HG02870 (cell line): ENCODE measurements around the gene CCL8.

Source experiments
- ATAC-seq: cut with Tn5 transposase; IDR thresholded peaks from one replicate; pipeline ENCODE4 v1.9.1; 2021; ENCODE audit warnings: mild to moderate bottlenecking, moderate library complexity; ENCODE audit not compliant: unreplicated experiment

CCL8 gene

DNA sequence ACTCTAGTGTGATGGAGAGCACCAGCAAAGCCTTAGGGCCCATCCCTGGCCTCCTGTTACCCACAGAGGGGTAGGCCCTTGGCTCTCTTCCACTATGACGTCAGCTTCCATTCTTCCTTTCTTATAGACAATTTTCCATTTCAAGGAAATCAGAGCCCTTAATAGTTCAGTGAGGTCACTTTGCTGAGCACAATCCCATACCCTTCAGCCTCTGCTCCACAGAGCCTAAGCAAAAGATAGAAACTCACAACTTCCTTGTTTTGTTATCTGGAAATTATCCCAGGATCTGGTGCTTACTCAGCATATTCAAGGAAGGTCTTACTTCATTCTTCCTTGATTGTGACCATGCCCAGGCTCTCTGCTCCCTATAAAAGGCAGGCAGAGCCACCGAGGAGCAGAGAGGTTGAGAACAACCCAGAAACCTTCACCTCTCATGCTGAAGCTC, at the start of gene CCL8:
Gene CCL8 (plus strand): TSS at position 397 of the 445 bp plus-strand sequence. CDS start 67 bp downstream, outside the sequence.
- no peak for ATAC-seq

DNA sequence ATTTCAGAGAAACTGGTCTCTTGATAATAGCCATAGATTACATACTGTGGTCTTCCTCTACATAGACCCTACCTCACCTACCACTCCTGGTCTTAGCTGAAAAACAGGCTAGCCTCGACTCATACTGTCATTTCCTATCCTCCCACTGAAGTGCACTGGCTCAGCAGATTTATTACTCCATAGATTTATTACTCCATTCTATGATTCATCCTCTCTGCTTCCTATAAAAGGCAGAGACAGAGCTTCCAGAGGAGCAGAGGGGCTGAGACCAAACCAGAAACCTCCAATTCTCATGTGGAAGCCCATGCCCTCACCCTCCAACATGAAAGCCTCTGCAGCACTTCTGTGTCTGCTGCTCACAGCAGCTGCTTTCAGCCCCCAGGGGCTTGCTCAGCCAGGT, 49.3 kb upstream of the CCL8 start, which contains the start of gene CCL7:
Gene CCL7 (plus strand): TSS at position 253 of the 400 bp plus-strand sequence. CDS start 70 bp downstream, at position 323.
- ATAC-seq = no peak

DNA sequence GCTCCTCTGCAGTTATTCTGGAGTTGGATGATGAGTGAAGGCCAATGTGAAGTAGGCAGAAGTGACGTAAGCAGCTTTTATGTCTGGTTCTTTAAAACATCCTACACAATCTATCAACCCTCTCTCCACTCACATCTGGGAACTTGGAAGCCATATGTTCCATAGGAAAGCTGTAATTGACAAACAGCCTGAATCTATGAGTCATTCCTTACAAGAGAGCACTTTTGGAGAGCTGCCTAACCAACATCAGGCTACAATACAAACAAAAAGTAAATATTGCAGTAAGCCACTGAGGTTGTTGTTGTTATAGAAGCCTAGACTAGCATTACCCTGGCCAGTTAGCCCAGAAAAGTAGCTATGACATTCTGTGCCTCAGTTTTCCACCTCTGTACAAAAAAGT, 43.4 kb upstream of the CCL8 start:
- ATAC-seq = no peak

DNA sequence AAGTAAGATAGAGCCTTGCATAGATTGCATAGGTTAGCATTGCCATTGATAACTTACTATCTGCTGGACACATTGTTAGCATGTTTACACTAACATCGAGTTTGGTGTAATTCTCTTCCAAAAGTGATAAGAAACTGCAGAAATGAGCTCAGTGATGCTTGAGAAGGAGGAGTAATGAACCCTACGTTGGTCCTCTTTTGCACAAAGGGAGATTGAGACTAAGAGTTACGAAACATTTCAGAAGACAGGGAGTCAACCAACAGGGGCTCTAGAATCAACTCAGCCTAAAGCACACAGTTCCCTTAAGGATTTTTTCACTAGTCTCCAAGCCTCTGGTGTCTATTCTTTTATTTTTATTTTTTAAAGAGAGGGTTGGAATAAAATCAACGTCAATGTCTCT, 42.4 kb upstream of the CCL8 start:
- no peak for ATAC-seq

DNA sequence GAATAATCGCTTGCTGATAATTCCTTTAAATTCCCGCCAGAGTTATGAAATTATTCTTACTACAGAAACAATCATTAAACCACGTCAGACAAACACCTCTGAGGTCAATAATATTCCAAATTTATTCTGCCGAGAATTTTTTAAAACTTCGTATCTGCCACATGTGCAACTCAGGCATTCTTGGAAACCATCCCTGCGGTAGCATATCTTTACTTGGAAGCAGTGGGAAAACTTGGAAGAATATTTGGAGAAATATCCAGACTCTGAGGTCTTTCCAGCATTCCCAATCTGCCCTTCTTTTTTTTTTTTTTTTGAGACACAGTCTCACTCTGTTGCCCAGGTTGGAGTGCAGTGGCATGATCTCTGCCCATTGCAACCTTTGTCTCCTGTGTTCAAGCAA, 35.7 kb upstream of the CCL8 start:
- ATAC-seq = no peak

DNA sequence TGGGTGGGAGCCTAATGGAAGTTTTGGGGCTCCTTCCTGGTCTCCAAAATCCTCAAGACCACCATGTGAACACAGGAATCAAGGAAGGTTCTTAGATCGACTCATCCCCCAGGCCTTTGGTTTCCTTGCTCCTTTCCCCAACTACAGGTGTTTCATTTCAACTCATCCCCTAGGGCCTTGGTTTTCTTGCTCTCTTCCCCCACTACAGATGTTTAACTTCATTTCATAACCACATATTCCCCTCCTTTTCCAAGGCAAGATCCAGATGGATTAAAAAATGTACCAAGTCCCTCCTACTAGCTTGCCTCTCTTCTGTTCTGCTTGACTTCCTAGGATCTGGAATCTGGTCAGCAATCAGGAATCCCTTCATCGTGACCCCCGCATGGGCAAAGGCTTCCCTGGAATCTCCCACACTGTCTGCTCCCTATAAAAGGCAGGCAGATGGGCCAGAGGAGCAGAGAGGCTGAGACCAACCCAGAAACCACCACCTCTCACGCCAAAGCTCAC, 33.9 kb upstream of the CCL8 start, which contains the start of gene CCL11:
Gene CCL11 (plus strand): TSS at position 457 of the 507 bp plus-strand sequence. CDS start 67 bp downstream, outside the sequence.
- no peak for ATAC-seq

DNA sequence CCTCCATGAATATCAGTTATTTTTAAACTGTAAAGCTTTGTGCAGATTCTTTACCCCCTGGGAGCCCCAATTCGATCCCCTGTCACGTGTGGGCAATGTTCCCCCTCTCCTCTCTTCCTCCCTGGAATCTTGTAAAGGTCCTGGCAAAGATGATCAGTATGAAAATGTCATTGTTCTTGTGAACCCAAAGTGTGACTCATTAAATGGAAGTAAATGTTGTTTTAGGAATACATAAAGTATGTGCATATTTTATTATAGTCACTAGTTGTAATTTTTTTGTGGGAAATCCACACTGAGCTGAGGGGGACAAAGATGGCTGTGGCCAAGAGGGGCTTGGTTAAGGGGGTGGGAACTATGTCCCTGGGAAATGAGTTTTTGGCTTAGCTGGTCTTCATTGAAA, 31.4 kb upstream of the CCL8 start:
- no peak for ATAC-seq

DNA sequence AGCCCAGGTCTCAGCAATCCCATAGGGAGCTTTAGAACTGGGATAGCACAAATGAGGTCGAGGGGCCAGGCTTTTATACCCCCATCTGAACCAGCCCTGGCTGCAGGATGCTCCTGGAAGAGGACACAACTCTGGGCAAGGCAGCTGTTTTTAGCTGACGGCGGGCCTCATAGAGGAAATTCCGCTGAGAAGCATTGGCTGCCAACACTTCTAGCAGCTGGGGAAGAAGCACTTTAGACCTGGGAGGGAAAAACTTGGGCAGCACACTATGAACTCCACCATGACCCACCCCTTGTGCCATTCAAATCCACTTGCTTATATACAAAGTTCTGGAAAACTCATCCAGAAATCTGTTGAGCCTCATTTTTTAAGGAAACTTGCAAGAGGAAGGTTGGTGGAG, 28.6 kb upstream of the CCL8 start:
- no peak for ATAC-seq

DNA sequence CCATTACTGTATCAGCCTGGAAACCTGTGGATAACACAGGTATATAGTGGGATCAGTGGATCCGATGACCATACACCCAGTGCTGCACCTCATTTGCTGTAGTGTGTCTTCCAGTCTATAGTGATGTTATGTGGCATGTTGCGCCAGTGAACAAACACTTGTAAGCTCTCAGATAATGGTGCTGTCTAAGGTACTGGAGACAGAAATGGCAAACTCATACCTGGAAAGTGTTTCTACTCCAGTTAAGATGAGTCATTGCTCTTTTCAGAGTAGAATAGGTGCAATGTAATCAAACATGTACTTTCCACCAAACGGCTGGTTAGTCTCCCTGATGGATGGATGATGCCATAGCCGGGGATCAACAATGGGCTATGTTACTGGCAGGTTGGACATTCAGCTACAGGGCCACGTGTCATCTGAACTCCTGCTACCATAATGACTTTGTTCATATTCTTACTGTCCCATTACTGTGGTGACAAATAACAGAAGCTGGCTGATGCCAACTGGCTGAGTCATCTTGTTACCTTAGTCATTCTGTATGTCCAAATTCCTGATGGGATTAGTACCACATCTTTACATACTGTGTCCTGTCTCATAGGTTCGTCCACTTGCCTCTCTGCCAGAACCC, 27.4 kb upstream of the CCL8 start:
- ATAC-seq = no peak

DNA sequence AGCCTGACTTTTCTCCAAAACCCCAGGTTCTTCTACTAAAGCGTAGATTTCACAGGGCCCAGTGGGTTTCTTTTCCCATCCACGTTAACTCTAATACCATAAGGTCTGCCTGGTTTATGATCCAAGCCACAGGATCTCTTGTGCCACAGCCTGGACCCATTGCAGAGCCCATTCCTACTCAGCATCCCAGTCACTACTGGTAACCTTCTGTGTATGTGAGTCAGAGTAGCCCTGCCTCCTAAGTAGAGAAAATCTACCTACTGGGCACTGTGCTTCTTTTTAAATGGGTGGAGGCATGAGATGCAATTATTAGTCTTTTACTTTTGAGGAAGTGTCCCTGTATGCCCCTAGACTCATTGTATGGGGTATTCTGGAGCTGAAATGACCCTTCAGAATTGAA, 20.2 kb upstream of the CCL8 start:
- no peak for ATAC-seq

DNA sequence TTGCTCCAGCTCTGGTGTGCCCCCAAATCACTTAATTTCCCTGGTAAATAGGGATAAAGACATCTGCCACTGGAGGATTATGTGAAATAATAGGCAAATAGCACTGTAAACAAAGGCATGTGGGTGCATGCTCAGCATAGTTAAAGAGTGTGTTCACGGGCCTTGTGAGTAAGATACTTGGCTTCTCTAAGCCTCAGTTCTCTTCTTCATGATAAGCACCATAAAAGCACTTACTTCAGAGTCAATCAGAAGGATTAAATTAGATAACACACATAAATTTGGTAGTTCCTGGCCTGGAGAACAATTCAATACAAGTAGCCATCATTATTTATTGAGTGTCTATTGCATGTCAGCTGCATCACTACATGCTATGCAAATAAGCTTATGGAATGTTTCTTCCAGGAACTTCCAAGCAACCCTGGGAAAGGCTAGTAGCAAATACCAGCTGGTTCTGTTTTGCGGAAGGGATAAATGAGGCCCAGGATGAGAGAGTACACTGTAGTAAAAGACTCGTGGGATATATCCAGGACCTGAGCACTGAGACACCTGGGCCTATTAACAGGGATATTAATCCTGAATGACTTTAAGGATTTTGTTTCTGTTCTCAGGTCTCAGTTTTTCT, 19.2 kb upstream of the CCL8 start:
- ATAC-seq = no peak

DNA sequence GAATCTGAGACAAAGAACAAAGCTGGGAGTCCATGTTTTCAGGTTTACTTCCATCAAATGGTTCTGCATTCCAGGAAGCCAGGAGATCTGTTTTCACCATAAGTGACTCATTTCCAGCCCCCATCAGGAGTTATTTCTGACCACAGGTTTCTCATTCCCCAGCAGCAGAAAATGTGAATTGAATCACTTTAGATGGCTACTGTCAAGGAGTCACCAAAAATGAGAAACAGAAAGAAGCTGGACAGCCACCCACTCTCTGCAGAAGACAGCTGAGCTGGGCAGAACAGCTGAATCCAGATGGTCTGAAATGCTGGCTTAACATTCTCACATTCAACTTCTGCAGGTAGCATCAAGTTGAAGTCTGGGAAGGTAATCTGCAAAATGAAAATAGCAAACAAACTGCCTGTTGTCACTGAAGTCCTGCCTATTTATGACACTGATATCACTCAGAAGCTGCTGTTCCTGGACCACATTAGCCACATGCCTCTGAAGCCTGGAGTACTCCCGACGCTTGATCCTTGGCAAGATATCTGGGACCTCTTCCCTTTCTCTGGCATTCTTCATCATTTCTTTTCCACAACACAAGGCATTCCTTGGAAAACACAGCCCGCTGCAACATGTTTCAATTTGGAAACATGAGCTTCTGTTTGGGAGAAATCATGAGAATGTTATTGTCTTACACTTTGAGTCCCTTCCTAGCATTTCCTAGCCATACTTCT, 18.4 kb upstream of the CCL8 start:
- ATAC-seq = no peak

DNA sequence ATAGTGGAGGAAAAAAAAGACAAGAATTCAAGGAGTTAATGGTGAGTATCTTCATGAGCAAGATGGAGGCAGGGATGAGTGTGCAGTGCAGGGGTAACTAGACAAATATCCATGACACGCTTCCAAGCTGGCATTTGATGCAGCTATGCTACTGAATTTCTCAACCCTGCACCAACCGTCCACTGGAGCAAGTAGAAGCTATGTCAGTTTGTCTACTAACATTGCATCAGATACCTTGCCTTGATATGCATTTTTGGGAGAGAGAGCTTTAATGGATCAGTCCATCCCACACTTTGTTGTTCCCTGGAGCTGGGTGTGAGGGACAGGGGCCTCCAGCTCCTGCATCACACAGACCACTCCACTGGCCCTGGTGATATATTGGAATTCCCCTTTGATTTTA, 17.2 kb upstream of the CCL8 start:
- no peak for ATAC-seq

DNA sequence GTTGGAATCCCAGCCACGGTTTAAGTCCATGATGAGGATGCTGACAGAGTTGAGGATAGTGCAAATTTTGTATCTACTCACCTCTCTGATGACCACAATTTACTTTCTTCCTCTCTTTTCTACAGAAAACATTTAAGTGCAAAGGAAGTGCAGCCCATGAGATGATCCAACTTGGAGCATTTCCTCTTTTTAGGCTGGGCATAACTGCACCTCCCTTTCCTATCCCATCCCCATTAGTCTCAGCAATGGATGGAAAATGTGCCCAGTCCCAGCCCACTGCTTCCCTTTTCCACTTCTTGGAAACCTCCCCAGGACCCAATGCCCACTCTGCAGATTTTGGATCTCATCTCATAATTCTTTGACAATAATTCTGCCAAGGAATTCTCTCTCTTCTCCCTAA, 16.6 kb upstream of the CCL8 start:
- ATAC-seq = no peak

DNA sequence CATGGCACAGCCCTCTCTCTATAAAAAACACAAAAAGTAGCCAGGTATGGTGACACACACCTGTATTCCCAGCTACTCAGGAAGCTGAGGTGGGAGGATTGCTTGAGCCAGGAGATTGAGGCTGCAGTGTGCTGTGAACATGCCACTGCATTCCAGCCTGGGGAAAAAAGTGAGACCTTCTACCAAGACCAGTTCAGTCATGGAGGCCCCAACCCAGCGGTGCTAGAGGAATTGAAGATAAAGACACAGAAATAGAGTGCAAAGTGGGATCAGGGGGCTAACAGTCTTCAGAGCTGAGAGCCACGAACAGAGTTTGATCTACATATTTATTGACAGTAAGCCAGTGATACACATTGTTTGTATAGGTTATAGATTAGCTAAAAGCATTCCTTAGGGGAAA, 15.6 kb upstream of the CCL8 start:
- ATAC-seq = no peak

DNA sequence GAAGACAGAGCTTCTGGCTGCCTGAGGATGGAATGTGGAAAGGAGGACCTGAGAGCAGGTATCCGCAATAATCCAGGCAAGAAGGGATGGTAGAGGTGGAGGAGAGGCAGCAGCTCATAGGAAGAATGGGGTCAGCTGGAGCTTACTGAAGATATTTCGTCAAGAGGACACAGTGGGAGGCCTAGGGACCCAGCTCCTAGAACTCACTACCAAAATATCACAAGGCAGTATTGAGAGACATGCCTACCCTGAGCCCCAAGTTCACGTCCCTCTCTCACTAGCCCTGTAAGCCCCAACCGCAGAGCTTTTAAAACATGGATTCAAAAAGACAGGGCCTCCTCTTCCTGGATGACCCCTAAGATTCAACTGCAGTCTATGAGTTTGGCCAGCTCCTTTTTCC, 14.2 kb upstream of the CCL8 start:
- ATAC-seq = no peak

DNA sequence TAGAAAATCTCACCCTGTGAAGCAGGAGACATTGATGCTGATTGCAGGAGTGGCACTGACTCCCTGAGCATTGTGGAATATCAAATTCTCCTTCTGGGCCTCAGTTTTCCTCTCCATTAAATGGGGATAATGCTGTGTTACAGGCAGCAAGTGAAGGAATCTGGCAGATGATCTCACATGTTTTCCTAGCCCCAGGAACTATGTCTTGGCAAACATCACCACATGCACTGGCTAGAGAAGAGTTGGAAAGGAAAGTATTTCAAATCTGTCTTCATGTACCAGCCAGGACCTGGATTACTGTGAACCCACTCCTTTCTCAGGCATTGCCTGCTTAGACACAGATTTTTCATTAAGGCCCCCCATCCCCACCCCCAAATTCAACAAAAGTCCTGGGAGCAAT, 13.6 kb upstream of the CCL8 start:
- ATAC-seq = no peak

DNA sequence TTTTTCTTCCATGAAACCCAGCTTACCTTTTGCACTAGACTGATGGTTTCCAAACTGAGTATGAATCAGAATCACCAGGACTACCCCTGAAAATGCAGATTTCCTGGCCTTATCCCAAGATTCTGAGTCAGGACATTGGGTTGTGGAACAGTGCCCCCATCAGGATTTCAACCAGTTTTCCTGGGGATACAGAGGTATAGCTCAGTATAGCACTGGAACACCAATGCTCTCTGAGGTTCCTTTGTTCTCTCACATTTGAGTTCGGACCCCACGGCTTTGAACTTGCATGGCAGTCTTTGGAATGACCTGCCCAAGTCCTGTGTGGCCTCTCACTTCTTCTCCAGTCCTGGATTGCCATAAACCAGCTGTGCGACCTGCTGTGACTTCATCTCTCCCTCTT, 12.8 kb upstream of the CCL8 start:
- ATAC-seq = no peak

DNA sequence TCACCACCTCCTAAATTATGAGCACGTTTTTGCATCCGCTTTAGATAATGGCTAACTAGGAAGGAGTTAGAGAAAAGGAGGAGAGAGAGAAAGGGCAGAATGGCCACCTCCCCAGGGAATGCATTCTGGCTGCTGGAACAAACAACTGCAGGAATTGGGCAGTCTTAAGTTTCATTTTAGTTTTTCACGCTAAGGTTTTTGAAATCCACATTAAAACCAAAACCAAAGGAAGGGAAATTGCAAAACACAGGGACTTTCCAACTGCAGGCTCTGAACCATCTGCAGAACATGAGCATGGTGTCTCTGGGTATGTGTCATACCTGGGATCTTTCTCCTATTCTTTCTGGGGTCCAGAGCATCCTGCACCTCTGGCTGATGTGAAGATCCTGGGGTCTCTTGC, 12.1 kb upstream of the CCL8 start:
- no peak for ATAC-seq

DNA sequence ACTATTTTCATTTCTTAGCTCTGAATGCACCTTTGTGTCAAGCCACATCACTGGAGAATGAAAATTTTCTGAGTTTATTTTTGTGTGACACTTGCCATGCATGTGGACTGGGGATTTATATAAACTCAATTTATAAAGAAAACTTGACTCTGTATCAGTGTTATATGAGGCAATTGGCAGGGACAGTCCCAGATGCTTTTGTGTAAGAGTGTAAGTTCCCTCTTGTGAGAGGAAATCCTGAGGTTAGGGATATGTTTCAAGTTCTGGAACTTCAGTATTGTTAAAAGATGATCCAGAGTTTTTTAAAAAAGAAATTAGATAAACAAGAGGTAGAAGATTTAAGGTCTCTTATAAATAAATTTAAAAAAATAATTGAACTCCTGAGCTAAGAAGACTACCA, 10.9 kb upstream of the CCL8 start:
- ATAC-seq = no peak

DNA sequence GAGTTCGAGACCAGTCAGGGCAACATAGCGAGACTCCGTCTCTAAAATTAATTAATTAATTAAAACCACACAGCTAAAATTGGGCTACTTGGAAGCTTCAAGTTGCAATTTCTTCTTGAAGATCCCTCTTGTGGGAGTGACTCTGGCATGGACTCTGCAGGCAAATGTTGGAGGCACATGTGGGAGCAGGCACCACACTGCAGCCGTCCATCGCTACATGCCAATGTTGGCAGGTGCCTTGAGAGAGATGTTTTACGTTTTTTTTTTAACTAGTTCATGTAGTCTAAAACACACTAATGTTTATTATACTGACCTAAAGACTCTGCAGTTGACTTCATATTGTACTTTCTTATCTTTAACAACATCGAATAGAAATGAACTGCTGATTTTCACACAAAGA, 7.9 kb upstream of the CCL8 start:
- no peak for ATAC-seq

DNA sequence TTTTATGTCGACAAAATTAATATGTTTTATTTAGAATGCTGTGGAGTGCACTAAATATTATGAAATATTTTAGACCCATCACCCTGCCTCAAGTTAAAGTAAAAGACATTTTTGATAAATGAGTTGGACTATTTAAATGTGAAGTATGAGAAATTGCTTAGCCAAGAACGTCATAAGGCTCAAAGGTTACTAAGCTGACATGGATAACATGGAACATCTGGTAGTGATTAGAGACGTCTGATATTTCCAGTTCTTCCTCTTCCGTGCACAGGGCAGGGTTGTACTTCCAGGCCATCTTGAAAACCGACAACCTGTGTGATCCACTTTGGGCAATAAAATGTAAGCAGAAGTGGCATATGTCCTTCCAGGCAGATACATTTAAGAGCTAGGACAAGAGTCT, 7.2 kb upstream of the CCL8 start:
- no peak for ATAC-seq
